RCC 7860 (cell line): ENCODE measurements around the gene CMTM6.
"Not testable (repeated sequence)": the region's sequence is repeated elsewhere in the genome, so short reads cannot be mapped to it uniquely, and the experiment has no call there.

ENCODE experiments used
- DNase-seq: peaks from one replicate; pipeline ENCODE4 v3.0.0-alpha.2; 2015; ENCODE audit warnings: low spot score
- FAIRE-seq: peaks from 2 replicates; lab custom pipeline; 2012; peaks lifted over from hg19 to GRCh38; lab: Jason Lieb, UNC

Gene CMTM6

GRCh38 chr3:32450426-32450825, 52.2 kb downstream of the CMTM6 start:
- DNase-seq (no peak), FAIRE-seq (no peak)

- no peak for DNase-seq
- no peak for FAIRE-seq
These were observed 53.0 kb downstream of the CMTM6 start for GRCh38 chr3:32449691-32450090.

GRCh38 chr3:32448686-32449474, 53.8 kb downstream of the CMTM6 start:
- no peak for DNase-seq
- FAIRE-seq: no peak

- DNase-seq (no peak), FAIRE-seq (no peak)
These were observed 54.7 kb downstream of the CMTM6 start for GRCh38 chr3:32447865-32448400.

GRCh38 chr3:32443478-32443877, 59.2 kb downstream of the CMTM6 start:
- FAIRE-seq (no peak), DNase-seq (no peak)

- FAIRE-seq (no peak), DNase-seq (peak; percentile 17)
These were observed 59.9 kb downstream of the CMTM6 start for GRCh38 chr3:32442766-32443165.

DNA sequence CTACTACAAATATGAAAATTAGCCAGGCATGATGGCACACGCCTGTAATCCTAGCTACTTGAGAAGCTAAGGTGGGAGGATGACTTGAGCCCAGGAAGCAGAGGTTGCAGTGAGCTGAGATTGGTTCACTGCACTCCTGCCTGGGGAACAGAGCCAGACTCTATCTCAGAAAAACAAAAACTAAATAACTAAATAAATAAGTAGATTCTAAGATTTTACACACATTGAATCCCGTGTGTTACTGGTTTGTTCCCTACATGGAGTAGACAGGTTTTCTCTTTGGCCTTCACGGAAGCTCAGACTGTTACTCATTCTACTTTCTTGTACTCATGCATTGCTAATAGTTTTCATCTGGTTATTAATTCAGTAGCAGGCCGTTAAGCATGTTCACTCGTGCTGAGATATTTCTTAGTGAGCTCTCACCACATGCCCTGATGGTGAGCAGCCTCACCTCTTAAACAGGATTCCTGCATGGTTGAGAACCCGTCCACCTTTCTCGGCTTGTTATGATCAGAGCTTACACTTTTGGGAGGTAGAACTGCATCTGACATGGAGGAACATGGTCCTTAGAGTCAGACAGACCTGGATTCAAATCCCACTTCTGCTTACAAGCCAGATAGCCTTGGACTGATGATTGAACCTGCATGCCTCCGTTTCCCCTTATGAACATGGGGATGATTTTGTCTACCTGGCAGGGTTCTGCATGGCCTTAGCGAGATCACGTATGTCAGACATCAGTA, 61.9 kb downstream of the CMTM6 start:
- FAIRE-seq: no peak
- no peak for DNase-seq

DNA sequence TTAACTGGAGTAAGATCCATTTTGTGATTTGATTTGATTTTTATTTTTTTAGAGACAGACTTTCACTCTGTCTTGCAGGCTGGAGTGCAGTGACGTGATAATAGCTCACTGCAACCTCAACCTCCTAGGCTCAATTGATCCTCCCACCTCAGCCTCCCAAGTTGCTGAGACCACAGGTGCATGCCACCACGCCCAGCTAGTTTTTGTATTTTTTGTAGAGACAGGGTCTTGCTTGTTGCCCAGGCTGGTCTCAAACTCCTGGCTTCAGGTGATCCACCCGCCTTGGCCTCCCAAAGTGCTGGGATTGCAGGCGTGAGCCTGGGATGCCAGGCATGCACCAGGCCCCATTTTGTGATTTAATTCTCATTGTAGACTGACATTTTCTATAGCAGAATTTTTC, 63.2 kb downstream of the CMTM6 start:
- not testable (repeated sequence) for DNase-seq, FAIRE-seq

- DNase-seq (no peak), FAIRE-seq (no peak)
These were observed 63.9 kb downstream of the CMTM6 start for GRCh38 chr3:32438596-32439344.

DNA sequence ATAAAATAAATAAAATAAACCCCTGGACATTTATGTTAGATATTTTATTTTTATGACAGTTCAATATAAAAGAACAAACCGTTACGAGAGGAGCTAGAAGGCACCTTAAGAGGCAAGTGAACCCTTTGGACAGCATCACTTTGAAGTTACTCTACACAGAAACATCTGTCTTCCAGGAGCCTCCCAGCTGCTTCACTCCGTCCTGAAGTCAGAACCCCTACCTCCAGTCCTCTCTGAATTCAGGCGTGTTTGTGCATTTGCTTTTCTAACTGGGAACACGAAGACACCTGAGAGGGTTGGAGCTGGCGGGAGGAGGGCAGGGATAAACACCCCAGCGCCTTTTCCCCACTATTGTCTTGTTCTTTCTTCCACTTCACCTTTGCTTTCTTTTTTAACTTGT, 64.8 kb downstream of the CMTM6 start:
- DNase-seq: no peak
- FAIRE-seq: no peak

DNA sequence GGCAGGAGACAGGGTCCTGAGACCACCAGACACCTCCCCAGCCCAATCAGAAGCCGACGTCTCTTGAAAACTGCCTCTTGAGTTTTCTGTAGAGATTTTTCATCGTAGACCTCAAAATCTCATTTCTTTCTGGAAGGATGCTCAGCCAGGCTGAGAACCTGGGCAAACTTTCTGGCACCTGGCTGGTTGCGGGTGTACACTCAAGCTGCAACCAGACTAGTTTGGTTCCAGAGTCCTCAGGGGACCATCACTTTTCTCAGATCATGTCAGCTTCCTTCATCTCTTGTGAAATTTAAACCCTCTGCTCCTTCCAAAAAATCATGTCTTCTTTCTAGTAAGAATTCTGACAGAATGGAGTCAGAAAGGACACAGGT, 65.8 kb downstream of the CMTM6 start:
- DNase-seq: no peak
- FAIRE-seq: no peak

GRCh38 chr3:32435911-32436815, 66.5 kb downstream of the CMTM6 start:
- no peak for DNase-seq
- FAIRE-seq: no peak

DNA sequence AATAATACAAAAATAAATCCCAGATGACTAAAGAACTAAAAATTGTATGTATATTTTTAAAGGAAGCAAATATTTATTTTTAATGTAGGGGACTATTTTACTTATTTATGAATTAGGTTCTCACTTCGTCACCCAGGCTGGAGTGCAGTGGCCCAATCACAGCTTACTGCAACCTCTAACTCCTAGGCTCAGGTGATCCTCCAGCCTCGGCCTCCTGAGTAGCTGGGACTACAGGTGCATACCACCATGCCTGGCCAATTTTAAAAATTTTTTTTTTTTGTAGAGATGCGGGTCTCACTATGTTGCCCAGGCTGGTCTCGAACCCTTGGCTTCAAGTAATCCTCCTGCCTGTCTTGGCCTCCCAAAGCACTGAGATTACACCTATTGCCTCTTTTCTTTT, 68.4 kb downstream of the CMTM6 start:
- FAIRE-seq: no peak
- no peak for DNase-seq

- FAIRE-seq (no peak), DNase-seq (no peak)
These were observed 69.7 kb downstream of the CMTM6 start for GRCh38 chr3:32432711-32433530.

- no peak for FAIRE-seq
- DNase-seq: no peak
These were observed 70.5 kb downstream of the CMTM6 start for GRCh38 chr3:32432045-32432710.

GRCh38 chr3:32431481-32431880, 71.2 kb downstream of the CMTM6 start:
- DNase-seq (no peak), FAIRE-seq (no peak)
